ENCODE measurements around the gene KCNK17.

KCNK17 gene

DNA sequence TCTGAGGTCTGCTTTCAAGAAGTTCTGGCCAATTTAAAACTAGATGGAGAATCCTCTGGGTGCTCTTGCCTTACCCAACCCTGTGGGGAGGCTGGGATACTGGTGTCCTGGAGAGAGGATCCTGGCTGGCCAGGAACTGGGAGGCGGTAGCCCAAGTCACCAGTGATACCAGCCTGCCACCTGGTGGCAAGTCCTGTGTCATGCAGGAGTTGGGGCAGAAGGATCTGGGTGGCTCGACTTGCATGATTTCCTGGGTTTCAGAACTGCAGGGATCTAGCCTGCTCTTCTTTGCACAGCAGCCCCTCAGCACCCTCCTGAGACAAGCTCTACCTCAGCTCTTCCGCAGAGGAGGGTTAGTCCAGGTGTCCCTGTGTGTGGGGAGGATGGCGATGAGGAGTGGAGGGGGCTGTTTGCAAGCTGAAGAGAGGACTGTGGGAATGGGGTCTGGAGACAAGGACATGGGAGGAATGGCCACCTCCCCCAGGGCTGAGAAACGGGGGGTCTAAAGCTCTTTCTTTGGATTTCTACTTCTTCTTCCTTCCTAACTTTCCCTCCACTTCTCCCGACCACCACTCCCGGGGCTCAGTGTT lies 4.2 kb downstream of the KCNK17 start:
- Histone ChIP-seq H3K79me2 (no peaks in the 10 kb centered on the region), H3K4me1 (no peaks in the 10 kb centered on the region), H3K9me3 (ENCODE audit: control insufficient read depth, low read length) (no peaks in the 10 kb centered on the region), H2AFZ (no peak overlapping the region), H3K27me3 (ENCODE audit: control insufficient read depth, insufficient read depth, low read length) (peaks cover 14% of the 10 kb centered on the region), H3K27ac (no peak overlapping the region), H3K36me3 (ENCODE audit: control insufficient read depth, insufficient read depth, low read length) (no peaks in the 10 kb centered on the region), H3K4me3 (ENCODE audit: low read depth, low read length) (no peak overlapping the region), H3K4me2 (ENCODE audit: low read length) (no peak overlapping the region), H3K9ac (no peak overlapping the region)
- TF ChIP-seq CTCF (IDR thresholded peaks at IDR 0.05): peak; percentile 87

GRCh38 chr6:39307462-39307861 lies 6.8 kb downstream of the KCNK17 start:
- no peak overlapping the region for H3K4me3 ChIP-seq (ENCODE audit: low read depth, low read length)

GRCh38 chr6:39304951-39305350 lies 9.3 kb downstream of the KCNK17 start:
- Histone ChIP-seq H3K79me2 (no peaks in the 10 kb centered on the region), H3K9ac (no peak overlapping the region), H3K36me3 (ENCODE audit: control insufficient read depth, insufficient read depth, low read length) (no peaks in the 10 kb centered on the region), H3K9me3 (ENCODE audit: control insufficient read depth, low read length) (no peaks in the 10 kb centered on the region), H3K27ac (no peak overlapping the region), H3K4me1 (no peaks in the 10 kb centered on the region), H3K4me3 (ENCODE audit: low read depth, low read length) (no peak overlapping the region), H3K27me3 (ENCODE audit: control insufficient read depth, insufficient read depth, low read length) (no peaks in the 10 kb centered on the region), H3K4me2 (ENCODE audit: low read length) (no peak overlapping the region), H2AFZ (no peak overlapping the region)
- TF ChIP-seq CTCF (IDR thresholded peaks at IDR 0.05): no peak

More at GRCh38 chr6:39307462-39307861, 6.8 kb downstream of the KCNK17 start:
- no peak for TF ChIP-seq CTCF (IDR thresholded peaks at IDR 0.05)
- H3K27me3 ChIP-seq (ENCODE audit: control insufficient read depth, insufficient read depth, low read length): no peaks in the 10 kb centered on the region
- no peaks in the 10 kb centered on the region for H3K79me2 ChIP-seq
- H3K36me3 ChIP-seq (ENCODE audit: control insufficient read depth, insufficient read depth, low read length): no peaks in the 10 kb centered on the region
- no peaks in the 10 kb centered on the region for H3K9me3 ChIP-seq (ENCODE audit: control insufficient read depth, low read length)
- H3K9ac ChIP-seq: no peak overlapping the region
- H3K4me2 ChIP-seq (ENCODE audit: low read length): no peak overlapping the region
- no peak overlapping the region for H2AFZ ChIP-seq
- no peaks in the 10 kb centered on the region for H3K4me1 ChIP-seq
- H3K27ac ChIP-seq: no peak overlapping the region

DNA sequence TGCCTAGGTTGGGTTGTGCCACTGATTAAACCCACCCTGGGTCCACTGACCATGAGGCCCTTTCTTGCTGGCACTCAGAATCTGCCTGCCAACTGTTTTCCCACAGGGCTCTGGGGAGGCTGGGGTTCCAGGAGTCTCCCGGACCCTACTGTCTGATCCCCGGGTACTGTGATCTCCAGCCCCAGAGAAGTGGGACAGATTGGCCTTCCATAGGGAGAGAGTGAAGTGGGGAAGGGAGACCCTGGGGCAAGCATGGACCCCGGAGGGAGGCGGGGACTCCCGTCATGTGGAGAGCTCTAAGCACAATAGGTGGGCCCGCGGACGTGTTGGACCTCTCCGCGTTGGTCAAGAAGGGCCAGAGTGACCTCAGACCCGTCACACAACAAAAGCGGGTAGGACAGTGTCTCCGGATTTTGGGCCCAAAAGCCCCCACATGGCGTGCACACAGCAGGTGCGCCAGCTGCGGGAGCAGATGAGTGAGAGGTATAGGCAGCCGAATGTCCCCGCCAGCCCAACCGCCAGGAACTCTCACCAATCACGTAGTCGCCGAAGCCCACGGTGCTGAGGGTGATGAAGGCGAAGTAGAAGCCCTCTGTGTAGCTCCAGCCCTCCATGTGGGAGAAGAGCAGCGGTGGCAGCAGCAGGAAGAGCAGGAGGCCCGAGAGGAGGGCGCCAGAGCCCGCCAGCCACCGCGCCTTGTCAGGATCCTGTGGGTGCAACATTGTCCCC lies 10.6 kb downstream of the KCNK17 start:
- H3K36me3 ChIP-seq (ENCODE audit: control insufficient read depth, insufficient read depth, low read length): no peaks in the 10 kb centered on the region
- H3K9me3 ChIP-seq (ENCODE audit: control insufficient read depth, low read length): no peaks in the 10 kb centered on the region
- H3K4me2 ChIP-seq (ENCODE audit: low read length): no peak overlapping the region
- no peak for TF ChIP-seq CTCF (IDR thresholded peaks at IDR 0.05)
- no peak overlapping the region for H3K4me3 ChIP-seq (ENCODE audit: low read depth, low read length)
- no peaks in the 10 kb centered on the region for H3K27me3 ChIP-seq (ENCODE audit: control insufficient read depth, insufficient read depth, low read length)
- no peak overlapping the region for H3K9ac ChIP-seq
- H3K4me1 ChIP-seq: no peaks in the 10 kb centered on the region
- no peaks in the 10 kb centered on the region for H3K79me2 ChIP-seq
- H3K27ac ChIP-seq: no peak overlapping the region
- H2AFZ ChIP-seq: peak overlapping the region; percentile 67
